NT2/D1 (cell line): Measurements from ENCODE around the gene P3H1.

Experiments
- YY1 ChIP-seq: IDR thresholded peaks from 2 replicates; pipeline ENCODE4 v1.6.1; 2011; ENCODE audit not compliant: insufficient read length, insufficient read depth
- ZNF274 ChIP-seq: IDR thresholded peaks from 2 replicates; pipeline ENCODE4 v1.6.1; 2011; ENCODE audit warnings: mild to moderate bottlenecking, low read depth, low read length

DNA sequence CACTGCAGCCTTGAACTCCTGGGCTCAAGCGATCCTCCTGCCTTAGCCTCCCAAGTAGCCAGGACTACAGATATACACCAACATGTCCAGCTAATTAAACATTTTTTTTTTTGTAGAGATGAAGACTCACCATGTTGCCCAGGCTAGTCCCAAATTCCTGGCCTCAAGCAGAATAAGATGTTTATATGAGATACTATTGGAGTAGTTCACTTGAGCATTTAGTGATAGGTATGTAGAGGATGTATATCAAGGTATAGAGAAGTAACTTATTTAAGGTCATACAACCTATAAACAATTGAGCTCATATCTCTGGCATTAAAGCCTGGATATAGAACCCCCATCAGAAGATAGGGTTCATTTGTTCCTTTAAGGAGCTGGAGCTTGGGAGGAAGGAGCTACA, 13.3 kb upstream of the P3H1 start:
- TF ChIP-seq ZNF274: no peak
- TF ChIP-seq YY1: no peak
